Measurements from ENCODE around the gene MST1R. TPM values are rescaled to one million over a fixed set of nuclear protein-coding genes. Genes with fewer than 3 reads are reported as not detected.
"Not testable (repeated sequence)": the region's sequence is repeated elsewhere in the genome, so short reads cannot be mapped to it uniquely, and the experiment has no call there.

Gene MST1R
- polyA plus RNA-seq, 4 donors = 1.2 to 2.6 (median 1.8) TPM

GRCh38 chr3:49912881-49913281, 9.2 kb upstream of the MST1R start:
- no peak for DNase-seq (ENCODE audit: low read depth in 4 of 4, low spot score in 3 of 4)

GRCh38 chr3:49911611-49912010, 7.9 kb upstream of the MST1R start:
- no peak for DNase-seq (ENCODE audit: low read depth in 4 of 4, low spot score in 3 of 4)

GRCh38 chr3:49911124-49911420, 7.4 kb upstream of the MST1R start:
- DNase-seq (ENCODE audit: low read depth in 4 of 4, low spot score in 3 of 4) = no peak

GRCh38 chr3:49910409-49911123, 6.9 kb upstream of the MST1R start:
- no peak for DNase-seq (ENCODE audit: low read depth in 4 of 4, low spot score in 3 of 4)

GRCh38 chr3:49908373-49909199, 4.9 kb upstream of the MST1R start:
- no peak for DNase-seq (ENCODE audit: low read depth in 4 of 4, low spot score in 3 of 4)

- DNase-seq (ENCODE audit: low read depth in 4 of 4, low spot score in 3 of 4) = no peak
These were observed 2.5 kb upstream of the MST1R start for GRCh38 chr3:49906073-49906743.

GRCh38 chr3:49904448-49904847, 775 bp upstream of the MST1R start:
- DNase-seq (ENCODE audit: low read depth in 4 of 4, low spot score in 3 of 4) = not testable (repeated sequence)

GRCh38 chr3:49902511-49903345, 945 bp downstream of the MST1R start:
- no peak for DNase-seq (ENCODE audit: low read depth in 4 of 4, low spot score in 3 of 4)

GRCh38 chr3:49901366-49902339, 2.0 kb downstream of the MST1R start:
- no peak for DNase-seq (ENCODE audit: low read depth in 4 of 4, low spot score in 3 of 4)

- no peak for DNase-seq (ENCODE audit: low read depth in 4 of 4, low spot score in 3 of 4)
These were observed 3.1 kb downstream of the MST1R start for GRCh38 chr3:49900491-49901153.

- DNase-seq (ENCODE audit: low read depth in 4 of 4, low spot score in 3 of 4) = no peak
These were observed 3.9 kb downstream of the MST1R start for GRCh38 chr3:49899815-49900214.

GRCh38 chr3:49898991-49899390, 4.7 kb downstream of the MST1R start:
- DNase-seq (ENCODE audit: low read depth in 4 of 4, low spot score in 3 of 4) = no peak

GRCh38 chr3:49896345-49896744, 7.3 kb downstream of the MST1R start:
- DNase-seq (ENCODE audit: low read depth in 4 of 4, low spot score in 3 of 4) = no peak

GRCh38 chr3:49895791-49896190, 7.9 kb downstream of the MST1R start:
- DNase-seq (ENCODE audit: low read depth in 4 of 4, low spot score in 3 of 4) = no peak

- no peak for DNase-seq (ENCODE audit: low read depth in 4 of 4, low spot score in 3 of 4)
These were observed 14.4 kb downstream of the MST1R start for GRCh38 chr3:49889296-49889695.

GRCh38 chr3:49886922-49887265, 16.8 kb downstream of the MST1R start:
- no peak for DNase-seq (ENCODE audit: low read depth in 4 of 4, low spot score in 3 of 4)

- no peak for DNase-seq (ENCODE audit: low read depth in 4 of 4, low spot score in 3 of 4)
These were observed 19.7 kb downstream of the MST1R start for GRCh38 chr3:49883998-49884397.

GRCh38 chr3:49882166-49882565, 21.5 kb downstream of the MST1R start:
- no peak for DNase-seq (ENCODE audit: low read depth in 4 of 4, low spot score in 3 of 4)

Measured in left renal pelvis (tissue), 4 donors.